ENCODE measurements around the gene PEX14.
A peak's percentile ranks its signal among the peaks of the same experiment; 100 is the strongest.

Gene PEX14

DNA sequence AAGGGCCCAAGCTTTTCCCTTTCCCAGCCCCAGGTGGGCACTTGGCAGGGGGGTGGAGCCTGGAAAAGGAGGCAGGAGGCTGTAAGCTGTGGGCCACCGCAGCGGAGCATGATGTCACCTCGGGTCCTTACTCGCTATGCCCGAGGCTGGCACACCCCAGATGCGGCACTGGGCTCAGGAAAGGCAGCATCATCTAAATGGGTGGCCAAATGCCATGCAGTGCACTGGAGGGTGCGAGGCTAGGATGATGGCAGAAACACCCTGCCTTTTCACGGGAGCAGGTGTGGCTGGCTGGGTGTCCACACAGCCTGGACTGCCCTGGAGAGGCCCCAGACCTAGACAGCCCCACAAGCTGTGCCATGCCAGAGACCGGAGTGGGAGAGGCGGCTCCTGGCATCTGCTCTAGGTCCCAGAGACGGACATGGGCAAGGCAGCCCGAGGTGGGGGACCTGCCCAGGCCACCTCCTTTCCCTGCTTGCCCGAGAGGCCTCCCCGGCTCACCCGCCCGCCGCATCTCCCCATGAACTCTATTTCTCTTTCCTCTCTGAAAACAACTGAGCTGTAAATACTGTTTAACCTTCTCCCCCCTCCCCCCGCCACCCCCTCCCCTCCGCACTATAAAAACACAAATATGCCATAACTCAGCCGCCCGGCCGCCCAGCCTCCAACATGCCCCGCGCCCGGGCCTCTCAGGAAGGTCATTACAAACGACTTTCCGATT, 197.0 kb downstream of the PEX14 start:
- no peak for DNase-seq

DNA sequence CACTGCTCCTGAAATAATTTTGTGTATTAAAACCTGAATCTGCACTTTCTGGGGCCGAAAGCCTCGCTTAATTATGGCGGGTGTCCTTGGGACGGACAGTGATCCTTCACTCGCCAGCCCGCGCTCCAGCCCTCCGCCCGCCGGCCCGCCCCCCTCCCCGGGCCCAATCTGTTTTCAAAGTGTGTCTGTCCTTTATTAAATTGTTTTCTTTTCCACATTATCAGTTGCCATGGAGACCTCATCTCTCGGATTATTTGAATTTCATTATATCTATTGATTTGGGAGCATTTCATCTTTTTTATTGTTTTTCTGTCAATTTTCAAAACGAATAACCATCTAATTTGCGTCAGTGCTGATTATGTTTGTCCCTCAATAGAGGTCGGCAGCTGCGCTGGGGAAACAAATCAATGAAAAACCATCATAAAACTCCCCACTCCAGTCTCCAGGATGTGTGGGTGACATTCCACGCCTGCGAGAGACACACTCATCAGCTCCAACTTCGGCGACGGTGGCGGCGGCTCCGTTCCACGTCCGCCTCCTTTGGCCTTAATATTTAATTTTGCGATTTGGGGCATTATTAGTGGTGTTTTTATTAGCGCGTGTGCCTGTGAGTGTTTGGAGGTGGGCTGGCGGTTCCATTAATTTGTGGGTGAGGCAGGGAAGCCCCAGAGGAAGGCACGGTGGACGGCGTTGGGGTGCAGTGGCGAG, 197.7 kb downstream of the PEX14 start:
- no peak for DNase-seq

DNA sequence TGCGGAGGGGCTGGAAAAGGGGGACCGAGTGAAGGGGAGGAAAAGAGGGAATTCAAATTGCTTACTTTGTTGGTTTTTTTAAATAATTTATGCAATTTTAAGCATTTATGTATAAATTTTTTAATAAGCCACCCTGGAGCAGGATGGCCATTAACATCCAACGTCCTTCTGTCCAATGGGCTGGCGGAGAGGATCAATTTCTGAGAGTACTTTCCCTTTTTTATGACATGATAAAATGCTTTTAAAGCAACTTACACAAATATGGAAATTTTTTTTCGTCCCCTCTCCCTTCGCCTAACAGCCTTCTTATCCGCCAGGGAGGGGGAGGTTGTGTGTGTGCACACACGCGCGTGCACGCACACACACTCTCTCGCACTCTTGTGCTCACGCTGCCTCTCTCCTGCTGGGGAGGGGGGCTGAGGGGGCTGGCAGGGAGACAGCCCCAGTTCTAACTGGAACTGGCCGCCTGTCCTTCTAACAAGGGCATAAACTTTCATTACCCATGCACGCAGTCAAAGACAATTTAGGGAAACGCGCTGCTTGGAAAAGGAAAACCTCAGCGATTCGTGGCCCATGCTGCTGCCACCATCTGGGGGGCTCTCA, 198.5 kb downstream of the PEX14 start:
- DNase-seq: no peak

DNA sequence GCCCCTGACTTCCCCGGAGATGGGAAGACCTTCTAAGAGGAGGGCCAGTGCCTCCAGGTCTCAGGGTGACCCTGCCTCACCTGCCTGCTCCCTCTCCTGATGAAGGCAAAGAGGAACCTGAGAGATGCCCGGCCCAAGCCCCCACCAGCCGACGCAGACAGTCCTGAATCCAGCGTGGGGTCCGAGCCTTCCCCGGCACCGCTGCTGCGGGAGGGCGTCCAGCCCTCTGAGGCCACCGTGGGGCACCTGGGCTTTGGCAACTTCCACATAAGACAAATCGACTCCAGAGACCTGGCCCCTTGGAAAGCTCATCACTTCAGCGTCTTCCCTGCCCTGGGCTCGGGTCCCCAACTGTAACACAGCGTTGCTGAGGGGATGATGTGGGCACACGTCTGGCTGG, 199.5 kb downstream of the PEX14 start:
- no peak for DNase-seq

DNA sequence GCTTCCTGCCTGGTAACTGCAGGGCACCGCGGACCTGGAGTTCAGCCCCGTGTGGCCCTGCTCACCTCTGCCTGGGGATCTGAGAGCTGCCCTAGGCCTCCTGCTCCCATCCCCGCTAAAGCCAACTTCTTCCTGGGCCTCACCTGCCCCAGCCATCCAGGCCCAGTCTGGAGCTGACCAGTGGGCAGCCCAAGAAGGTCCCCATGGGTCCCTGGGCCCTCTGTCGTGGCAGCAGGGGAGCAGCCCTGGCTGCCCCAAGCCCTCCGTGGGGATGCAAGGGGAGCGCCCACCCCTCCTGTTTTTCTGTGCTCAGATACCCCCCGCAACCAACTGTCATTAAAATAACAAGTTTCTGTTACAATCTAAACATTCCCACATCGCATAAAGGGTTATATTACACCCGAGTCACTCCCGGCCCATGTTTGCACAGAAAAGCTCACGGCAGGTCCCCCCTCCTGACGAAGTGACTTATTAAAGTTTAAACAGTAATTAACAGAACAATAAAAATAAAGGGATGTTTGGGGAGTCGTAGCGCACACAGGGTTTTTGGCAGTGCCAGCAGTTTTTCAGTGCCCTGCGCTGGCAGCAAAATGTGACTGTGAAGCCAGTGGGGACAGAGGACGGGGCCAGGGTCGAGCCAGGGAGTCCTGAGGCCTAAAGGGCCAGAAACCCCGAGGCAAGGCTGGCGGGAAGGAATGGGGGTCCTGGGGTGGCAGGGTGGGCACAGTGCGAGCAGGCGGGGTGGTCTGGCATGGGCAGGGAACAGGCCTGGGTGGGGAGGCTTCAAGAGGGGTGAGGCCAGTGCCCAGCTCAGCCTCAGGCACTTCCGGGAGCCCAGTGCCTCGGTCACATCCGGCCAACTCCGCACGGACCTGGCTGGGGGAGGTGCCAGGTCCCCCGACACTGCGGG, 200.2 kb downstream of the PEX14 start:
- DNase-seq: no peak

DNA sequence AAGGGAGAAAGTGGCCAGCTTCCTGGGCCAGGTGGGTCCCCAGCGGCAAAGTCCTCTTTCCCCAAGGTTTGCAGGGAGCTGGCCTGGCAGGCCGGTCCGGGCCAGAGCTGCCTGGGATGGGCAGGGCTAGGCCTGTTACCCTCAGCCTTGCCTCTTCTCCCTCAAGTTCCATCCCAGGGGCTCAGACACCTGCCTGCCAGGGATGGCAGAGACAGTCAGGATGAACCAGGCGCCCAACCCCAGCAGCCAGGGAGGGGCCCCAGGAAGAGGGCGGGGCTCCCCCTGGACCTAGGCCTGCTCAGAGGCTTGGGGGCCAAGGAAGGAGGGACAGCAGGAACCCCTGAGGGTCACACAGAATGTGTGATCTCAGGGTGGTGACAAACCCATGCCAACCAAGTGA, 201.1 kb downstream of the PEX14 start:
- no peak for DNase-seq

DNA sequence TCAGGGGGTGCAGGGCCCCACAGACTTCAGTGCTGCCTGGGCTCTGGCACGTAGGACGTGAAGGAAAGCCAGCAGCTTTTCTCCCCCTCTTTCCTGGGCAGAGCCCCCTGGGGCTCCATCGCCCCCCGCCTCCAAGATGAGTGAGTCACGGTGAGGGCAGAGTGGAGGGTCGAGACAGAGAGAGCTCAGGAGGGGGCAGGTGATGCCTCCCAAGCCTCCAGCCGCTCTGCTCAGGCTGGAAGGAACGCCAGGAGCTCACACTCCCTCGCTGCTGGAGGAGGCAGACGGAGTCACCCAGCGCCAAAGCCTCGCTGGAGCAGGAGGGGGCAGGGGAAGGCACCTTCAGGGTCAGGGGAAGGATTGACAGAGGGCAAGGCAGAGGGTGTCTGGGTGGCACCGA, 202.2 kb downstream of the PEX14 start:
- DNase-seq: no peak

DNA sequence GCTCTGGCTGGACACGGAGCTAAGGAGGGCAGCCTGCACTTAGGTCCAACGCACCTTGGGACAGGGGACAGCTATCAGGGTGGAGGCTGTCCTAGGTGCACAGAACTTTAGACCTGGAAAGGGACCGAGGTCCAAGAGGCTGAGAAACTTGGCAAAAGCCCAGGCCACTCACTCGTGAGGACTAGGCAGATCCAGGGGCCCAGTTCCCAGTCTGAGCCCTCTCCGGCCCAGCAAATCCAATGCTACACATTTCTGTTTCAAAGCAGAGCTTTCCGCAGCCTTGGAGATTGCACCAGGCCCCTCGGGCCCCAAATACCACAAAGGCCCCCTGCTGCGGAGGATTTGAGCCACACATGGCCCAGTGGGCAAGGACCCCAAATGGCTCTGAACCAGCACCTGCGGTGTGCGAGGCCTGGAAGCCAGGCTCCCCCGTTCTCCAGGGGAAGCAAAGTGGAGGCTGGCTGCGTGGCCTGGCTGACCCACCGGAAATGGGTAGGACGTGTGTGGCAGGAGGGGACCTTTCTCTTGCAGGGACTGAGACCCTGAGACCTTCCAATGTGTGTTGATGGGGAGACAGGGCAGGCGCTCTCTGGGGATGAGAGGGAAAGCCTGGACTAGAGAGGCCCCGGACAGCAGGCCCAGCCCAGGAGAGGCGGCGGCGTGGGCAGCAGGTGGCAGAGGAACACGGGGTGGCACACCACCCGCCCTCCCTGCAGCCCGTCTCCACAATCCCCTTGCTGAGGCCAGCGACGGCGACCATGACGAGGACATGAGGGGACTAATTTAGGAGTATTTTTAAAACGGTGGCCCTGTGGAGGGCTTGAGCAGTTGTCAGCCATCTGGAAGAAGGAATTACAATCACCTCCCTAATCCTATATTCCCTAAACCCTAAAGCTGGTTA, 203.0 kb downstream of the PEX14 start:
- no peak for DNase-seq

DNA sequence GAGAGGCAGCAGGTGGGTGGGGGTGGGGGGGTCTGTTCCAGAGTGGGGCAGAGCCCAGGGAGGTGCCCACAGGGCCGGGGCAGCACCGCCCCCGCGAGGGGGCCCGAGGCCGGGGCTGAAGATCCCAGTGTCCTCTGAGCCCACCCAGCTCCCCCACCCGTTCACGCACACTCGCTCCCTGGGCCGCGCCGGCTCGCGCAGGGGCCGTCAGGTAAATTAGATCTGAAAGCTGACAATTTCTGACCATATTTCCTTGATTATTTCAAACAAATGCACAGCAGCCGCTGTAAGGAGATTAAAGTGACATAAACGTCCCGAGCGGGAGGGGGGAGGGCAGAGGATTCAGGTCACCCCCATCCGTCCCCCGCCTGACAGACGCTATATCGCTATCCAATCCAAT, 203.7 kb downstream of the PEX14 start:
- no peak for DNase-seq

DNA sequence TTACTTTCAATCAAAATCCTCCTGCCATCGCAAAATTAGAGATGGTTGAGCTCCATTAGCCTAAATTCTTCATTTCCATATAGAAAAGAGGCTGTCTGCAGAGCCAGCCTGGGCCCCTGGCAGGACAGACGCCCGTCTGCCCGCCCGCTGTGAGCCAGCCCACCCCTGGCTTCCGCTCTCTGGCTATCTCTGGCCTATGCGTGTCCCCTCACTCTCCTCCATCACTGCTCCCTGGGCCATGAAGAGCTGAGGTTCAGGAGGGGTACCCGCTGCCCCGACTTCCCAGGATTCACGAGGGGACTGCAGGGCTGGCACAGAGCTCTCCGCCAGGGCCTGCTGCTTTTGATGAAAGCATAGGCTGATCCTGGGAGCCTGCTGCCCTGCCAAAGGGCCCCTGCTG, 204.1 kb downstream of the PEX14 start:
- DNase-seq: no peak

DNA sequence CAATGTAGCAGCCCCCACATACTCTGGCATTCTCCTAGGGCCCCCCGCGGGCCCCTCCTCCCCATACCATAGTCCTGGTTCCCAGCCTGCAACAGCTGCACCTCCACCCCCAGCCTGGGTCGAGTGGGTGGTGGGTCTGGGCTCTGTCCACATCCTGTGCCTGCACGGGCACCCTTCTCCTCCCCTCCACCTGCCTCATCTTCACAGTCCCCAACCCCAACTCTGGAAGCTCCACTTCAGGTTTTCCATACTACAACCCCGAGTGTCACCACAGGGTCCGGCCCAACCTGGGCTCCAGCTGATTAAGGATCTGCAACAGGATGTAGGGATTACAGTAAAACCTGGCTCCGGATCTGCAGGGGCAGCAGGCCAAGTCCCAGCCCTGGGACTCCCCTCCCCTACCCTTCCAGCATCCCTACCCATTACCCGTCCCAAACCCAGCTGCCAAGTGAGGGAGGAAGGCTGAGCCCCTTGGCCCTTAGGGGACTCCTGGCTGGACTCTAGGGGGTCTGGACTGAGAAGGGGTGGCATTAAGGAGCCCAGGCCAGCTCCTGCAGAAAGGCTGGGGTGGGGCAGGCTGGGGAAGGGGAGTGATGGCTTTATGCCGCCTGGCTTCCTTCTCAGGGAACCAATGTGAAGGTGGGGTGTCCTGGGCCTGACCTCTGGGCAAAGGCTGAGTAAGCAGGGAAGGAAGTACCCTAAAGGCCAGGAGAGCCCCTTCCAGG, 204.9 kb downstream of the PEX14 start:
- peak; percentile 70 for DNase-seq

Measured in fibroblast of skin of right biceps (primary cell).